Putamen (tissue), 1 donor: ENCODE data around the gene DNAAF5.

Source experiments
- DNase-seq: peaks from one replicate; pipeline ENCODE4 v3.0.0-alpha.2; 2016; ENCODE audit warnings: low spot score

The DNAAF5 gene

GRCh38 chr7:768881-769504 lies 42.5 kb downstream of the DNAAF5 start:
- peak; percentile 25 for DNase-seq

DNA sequence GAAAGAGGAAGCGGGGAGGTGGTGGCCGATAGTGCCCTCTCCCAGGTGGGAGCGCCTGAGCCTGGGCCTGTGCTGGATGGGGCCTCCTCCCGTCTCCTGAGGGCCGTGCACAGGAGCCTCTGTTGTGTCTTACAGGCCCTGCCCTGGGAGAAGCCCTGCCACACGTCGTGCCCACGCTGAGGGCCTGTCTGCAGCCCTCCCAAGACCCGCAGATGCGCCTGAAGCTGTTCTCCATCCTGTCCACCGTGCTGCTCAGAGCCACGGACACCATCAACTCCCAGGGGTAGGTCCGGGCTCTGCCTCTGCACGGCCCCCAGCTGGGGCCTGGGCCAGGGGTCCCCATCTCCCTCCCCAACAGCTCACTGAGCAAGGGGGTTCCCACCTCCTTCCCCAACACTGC lies 43.8 kb downstream of the DNAAF5 start:
- DNase-seq, result no peak

DNA sequence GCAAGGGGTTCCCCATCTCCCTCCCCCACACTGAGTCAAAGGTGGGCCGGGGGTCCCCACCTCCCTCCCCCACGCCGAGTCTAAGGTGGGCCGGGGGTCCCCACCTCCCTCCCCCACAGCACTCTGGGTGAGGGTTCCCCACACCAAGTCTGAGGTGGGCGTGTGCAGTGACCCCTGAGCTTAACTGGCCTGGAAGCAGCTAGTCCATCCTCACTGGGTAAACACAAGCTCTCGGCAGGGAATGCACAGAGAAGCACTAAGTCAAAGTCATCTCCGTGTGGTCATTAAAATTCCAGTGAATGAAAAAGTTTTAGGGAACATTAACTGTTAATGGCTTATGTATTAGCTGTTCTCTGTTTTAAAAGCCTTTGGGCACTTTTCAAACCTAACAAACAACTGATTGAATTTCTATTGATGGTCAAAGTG lies 44.3 kb downstream of the DNAAF5 start:
- no peak for DNase-seq

GRCh38 chr7:771234-772004 lies 44.9 kb downstream of the DNAAF5 start:
- DNase-seq, result no peak

DNA sequence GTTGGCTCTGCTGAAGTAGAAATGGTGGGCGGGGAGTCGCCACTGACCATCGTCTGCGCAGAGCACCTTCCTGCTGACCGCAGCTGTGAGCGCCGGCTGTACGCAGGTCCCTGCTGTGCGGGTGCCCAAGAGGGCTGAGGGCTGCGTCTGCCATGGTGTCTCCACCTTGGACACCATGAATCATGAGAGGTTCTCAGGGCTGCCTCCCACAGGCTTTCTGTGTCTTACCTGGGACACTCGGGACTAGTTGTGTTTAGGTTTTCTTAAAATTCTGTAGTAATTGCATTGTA lies 45.5 kb downstream of the DNAAF5 start:
- no peak for DNase-seq

GRCh38 chr7:772392-772791 lies 45.9 kb downstream of the DNAAF5 start:
- no peak for DNase-seq

DNA sequence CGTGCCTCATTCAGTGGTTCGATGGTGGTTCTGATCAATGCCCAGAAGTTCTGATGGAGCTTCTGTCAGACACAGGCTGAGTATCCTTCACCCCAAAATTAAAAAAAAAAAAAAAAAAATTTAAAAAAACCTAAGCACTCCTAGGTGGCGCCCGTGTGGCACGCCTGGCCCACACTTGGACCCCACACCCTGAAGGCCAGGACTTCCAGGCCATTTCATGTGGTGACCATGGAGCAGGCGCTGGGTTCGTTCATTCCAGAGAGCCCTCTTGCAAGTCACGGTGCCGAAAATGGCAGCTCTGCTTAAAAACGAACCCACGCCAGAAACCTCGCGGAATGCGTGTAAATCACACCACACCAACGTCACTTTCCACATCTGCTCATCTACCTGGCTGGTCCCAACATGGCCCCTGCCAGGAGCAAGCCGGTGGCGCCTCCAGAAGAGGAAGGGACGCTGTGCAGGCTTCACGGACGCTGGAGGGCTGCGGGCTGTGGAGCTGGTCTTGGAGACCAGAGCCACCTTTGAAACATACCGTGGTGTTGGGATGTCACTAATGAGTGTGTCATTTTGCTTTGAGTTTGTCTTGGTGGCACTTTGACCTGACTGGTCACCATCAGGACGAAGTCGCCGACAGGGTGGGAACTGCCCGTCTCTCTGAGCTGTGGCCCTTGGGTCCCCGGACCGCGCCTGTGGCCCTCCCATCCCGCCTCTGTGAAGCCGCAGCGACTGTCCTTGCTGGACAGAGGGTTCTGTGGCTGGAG lies 46.5 kb downstream of the DNAAF5 start:
- DNase-seq, result no peak

GRCh38 chr7:773622-773915 lies 47.1 kb downstream of the DNAAF5 start:
- DNase-seq, result no peak

- no peak for DNase-seq
Observed at GRCh38 chr7:774161-775109, 47.9 kb downstream of the DNAAF5 start.

DNA sequence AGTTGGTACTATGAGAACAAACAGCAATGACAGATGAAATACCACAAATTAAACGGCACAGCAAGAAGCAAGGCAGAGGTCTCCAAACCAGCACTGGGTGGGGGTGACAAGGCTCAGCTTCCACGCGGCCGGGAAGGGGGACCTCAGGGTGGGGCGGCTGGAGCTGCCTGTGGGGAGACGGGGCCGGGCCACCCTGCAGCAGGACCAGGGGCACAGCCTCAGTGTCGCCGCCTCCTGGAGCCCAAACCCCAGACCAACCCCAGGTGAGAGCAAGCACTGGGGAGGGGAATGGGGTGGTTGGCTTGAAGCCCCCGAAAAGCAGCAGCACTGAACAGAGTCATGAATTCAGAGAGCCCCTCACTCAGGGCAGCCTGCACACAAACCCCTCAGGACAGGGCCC lies 49.9 kb downstream of the DNAAF5 start:
- DNase-seq, result no peak

DNA sequence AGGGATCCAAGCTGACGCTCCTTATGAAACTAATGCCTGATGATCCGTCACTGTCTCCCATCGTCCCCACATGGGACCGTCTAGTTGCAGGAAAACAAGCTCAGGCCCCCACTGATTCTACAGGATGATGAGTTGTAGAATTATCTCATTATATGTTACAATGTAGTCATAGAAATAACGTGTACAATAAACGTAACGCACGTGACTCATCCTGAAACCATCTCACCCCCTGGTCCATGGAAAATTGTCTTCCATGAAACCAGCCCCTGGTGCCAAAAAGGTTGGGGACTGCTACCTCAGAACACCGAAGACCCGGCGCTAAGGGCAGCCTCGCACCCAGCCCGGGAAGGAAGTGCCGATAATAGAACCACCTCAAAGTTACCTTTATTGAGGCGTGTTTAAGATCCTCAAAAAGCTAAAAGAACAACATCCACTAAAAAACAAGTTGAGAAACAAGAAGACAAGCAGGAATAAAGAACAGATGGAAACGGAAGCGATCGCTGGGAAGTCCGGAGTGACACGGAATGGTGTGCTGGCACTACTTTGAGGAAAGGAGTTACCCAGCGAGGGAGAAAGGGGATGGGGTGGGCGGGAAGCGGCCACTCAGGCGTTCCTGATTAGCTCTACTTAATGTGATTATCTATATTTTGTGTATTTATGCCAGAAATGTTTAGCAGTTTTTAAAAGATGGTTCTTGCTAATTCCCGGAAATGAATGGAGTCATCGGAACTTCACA lies 50.7 kb downstream of the DNAAF5 start:
- DNase-seq, result no peak

- DNase-seq, result no peak
Observed at GRCh38 chr7:777728-778078, 51.2 kb downstream of the DNAAF5 start.

DNA sequence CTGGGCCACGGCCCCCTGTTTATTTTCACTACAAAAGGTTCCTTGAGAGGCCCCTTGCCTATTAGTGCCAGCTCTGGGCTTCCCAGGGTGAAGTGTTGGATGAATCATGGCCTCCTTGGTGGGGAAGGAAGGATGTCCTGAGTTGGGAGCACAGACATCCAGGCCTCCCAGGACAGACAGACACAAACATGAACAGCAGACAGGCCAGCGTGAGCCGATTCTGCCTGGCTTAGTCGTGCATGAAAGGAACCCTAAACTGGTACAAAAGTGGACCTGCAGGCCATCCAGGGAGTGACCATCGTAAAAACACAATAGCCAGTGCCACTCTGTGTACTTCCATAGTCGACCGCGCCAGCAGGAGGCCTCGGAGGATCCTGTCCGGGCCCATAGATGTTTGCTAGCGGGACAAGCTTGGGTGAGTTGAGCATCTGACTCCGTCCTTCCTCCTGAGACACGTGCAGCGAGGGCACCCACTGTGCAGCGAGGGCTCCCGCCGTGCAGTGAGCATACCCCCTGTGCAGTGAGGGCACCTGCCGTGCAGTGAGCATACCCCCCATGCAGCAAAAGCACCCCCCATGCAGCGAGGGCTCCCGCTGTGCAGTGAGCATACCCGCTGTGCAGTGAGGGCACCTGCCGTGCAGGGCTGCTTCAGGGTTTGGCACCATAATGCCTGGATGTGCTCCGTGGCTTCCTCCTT lies 51.9 kb downstream of the DNAAF5 start:
- DNase-seq, result no peak

DNA sequence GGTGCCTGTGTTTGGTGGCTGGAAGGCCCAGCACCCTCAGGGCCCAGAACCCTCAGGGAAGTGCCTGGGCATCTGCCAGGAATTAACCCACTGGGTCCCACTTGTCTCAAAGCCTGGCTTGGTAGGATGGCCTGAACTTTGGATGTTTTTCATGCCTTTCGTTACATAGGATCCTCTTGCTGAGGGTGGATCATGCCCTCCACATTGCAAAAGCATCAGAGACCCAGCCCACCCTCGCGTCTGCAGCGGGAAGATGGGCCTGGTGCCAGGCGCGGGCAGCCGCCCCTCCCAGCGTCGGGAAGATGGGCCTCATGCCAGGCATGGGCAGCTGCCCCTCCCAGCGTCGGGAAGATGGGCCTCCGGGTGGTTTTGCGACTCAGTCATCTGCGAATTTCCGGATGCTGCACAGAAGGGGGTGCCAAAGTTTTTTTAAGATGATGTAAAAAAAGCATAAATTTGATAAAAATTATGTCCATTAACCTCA lies 52.5 kb downstream of the DNAAF5 start:
- no peak for DNase-seq

- no peak for DNase-seq
Observed at GRCh38 chr7:779480-779879, 53.0 kb downstream of the DNAAF5 start.

DNA sequence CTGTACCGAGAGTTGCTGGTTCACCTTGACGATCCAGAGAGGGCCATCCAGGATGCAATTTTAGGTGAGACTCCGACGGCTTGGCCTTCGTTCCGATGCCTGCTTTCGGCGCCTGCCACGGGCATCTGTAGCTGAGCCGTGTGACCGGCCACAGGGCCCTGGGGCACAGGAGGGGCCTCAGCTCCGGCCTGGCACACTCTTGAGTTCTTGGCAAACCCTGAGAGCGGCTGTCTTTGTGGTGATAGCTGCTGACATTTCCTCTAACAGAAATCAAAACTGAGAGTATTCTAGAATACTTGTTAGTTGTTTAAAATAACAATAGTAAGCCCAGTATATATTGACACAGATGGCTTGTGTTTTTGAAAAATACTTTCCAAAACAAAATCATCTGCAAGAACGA lies 53.6 kb downstream of the DNAAF5 start:
- DNase-seq, result no peak

GRCh38 chr7:780516-780915 lies 54.0 kb downstream of the DNAAF5 start:
- no peak for DNase-seq

DNA sequence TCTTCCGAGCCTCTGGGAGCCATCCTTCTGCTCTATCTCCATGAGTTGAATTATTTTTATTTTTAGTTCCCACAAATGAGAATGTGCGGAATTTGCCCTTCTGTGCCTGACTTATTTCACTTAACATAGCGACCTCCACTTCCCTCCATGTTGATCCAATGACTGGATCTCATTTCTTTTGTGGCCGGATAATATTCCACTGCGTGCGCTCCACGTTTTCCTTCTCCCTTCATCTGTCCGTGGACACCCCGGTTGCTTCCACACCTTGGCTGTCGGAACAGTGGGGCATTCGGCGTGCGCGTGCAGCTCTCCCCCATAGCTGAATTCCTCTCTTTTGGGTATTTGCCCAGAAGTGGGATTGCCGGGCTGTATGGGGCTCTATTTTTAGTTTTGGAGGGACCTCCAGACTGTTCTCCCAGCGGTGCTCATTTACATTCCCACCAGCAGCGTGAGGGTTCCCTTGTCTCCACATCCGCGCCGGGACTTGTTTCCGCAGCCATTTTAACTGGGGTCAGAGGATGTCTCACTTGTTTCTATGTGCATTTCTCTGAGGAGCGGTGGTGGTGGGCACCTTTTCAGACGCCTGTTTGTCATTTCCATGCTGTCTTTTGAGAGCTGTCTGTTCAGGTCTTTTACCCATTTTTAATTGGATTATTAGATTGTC lies 54.8 kb downstream of the DNAAF5 start:
- no peak for DNase-seq

DNA sequence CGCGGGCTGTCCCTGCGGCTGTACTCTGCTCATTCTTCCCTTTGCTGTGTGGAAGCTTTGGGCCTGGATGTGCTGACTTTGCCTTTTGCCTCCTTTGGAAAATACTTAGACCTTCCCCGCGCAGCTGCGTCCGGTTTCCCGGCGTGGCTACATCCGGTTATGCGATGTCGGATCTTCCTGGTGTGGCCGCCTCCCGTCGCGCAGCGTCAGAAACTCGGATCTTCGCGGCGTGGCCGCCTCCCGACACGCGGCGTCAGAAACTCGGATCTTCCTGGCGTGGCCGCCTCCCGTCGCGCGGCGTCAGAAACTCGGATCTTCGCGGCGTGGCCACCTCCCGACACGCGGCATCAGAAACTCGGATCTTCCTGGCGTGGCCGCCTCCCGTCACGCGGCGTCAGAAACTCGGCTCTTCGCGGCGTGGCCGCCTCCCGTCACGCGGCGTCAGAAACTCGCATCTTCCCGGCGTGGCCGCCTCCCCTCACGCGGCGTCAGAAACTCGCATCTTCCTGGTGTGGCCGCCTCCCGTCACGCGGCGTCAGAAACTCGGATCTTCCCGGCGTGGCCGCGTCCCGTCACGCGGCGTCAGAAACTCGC lies 55.5 kb downstream of the DNAAF5 start:
- DNase-seq, result no peak
